Ascending aorta (tissue), 2 donors: ENCODE measurements around the gene BGN. TPM values are rescaled to one million over a fixed set of nuclear protein-coding genes. Genes with fewer than 3 reads are reported as not detected.

ENCODE experiments used
- DNase-seq, 2 donors: peaks; one replicate each; pipeline ENCODE4 v3.0.0-alpha.2; 2019; ENCODE audit warnings: low spot score in 2 of 2
- H3K27ac ChIP-seq, 2 donors: fragments of 200-600 bp; sonication (generic); one replicate each; pipeline ENCODE4 v1.5.1; 2016 to 2017; ENCODE audit warnings: mild to moderate bottlenecking in 1 of 2
- H3K27me3 ChIP-seq: fragments of 200-600 bp; sonication (generic); one replicate; pipeline ENCODE4 v1.5.1; 2017
- H3K36me3 ChIP-seq, 2 donors: fragments of 200-600 bp; sonication (generic); one replicate each; pipeline ENCODE4 v1.5.1; 2016
- H3K4me1 ChIP-seq, 2 donors: fragments of 200-600 bp; sonication (generic); one replicate each; pipeline ENCODE4 v1.5.1; 2016 to 2017; ENCODE audit warnings: mild to moderate bottlenecking in 1 of 2
- H3K4me3 ChIP-seq, 2 donors: fragments of 200-600 bp; sonication (generic); one replicate each; pipeline ENCODE4 v1.5.1; 2016 to 2017; ENCODE audit warnings: mild to moderate bottlenecking in 1 of 2
- H3K9me3 ChIP-seq, 2 donors: fragments of 200-600 bp; sonication (generic); one replicate each; pipeline ENCODE4 v1.5.1; 2016
- intact Hi-C: fragments of 100-400 bp; cut with DNase I; formaldehyde crosslinking; loops from one replicate; pipeline ENCODE4 v1.15.1; 2023
- total RNA-seq: library from RNA; depleted of rRNA; stranded (reverse); fragments of >200 nt; gene quantifications from one replicate; pipeline ENCODE4 v1.1.0, GENCODE V29; 2016
- TF ChIP-seq, protein P1 (sequence below), 3 experiments: fragments of 200-600 bp in 2 of 3; fragments of 450-650 bp in 1 of 3; sonication (generic) in 2 of 3; IDR thresholded peaks; one replicate each; pipeline ENCODE4 v1.5.1; 2016 to 2019; ENCODE audit warnings: antibody characterized with exemption in 3 of 3, mild to moderate bottlenecking in 1 of 3, moderate library complexity in 1 of 3

Gene BGN
- total RNA-seq, 1 donor from 2014 or later, result 1,387 TPM

- H3K27me3 ChIP-seq, result no peaks in the 10 kb centered on the region
- peaks cover 13 to 25% of the 10 kb centered on the region in 2 donors for H3K4me1 ChIP-seq
- DNase-seq, result peak in 1 of 2 donors; percentile 85
- H3K4me3 ChIP-seq, result peak overlapping the region in 1 of 2 donors; percentile 59
- no peaks in the 10 kb centered on the region for H3K9me3 ChIP-seq
- TF ChIP-seq, protein P1, sequence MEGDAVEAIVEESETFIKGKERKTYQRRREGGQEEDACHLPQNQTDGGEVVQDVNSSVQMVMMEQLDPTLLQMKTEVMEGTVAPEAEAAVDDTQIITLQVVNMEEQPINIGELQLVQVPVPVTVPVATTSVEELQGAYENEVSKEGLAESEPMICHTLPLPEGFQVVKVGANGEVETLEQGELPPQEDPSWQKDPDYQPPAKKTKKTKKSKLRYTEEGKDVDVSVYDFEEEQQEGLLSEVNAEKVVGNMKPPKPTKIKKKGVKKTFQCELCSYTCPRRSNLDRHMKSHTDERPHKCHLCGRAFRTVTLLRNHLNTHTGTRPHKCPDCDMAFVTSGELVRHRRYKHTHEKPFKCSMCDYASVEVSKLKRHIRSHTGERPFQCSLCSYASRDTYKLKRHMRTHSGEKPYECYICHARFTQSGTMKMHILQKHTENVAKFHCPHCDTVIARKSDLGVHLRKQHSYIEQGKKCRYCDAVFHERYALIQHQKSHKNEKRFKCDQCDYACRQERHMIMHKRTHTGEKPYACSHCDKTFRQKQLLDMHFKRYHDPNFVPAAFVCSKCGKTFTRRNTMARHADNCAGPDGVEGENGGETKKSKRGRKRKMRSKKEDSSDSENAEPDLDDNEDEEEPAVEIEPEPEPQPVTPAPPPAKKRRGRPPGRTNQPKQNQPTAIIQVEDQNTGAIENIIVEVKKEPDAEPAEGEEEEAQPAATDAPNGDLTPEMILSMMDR (IDR thresholded peaks at IDR 0.05), result no peak
- peak overlapping the region; percentile 42 to 53 for H3K27ac ChIP-seq
- H3K36me3 ChIP-seq, result peaks cover 0 to 7% of the 10 kb centered on the region in 2 donors
- intact Hi-C loops, result loop anchor here (10.0 kb wide), 1 partner anchor 555 kb away; no protein-coding TSS in a partner anchor
Measured at GRCh38 chrX:153499876-153500275, 5.1 kb downstream of the BGN start.

DNA sequence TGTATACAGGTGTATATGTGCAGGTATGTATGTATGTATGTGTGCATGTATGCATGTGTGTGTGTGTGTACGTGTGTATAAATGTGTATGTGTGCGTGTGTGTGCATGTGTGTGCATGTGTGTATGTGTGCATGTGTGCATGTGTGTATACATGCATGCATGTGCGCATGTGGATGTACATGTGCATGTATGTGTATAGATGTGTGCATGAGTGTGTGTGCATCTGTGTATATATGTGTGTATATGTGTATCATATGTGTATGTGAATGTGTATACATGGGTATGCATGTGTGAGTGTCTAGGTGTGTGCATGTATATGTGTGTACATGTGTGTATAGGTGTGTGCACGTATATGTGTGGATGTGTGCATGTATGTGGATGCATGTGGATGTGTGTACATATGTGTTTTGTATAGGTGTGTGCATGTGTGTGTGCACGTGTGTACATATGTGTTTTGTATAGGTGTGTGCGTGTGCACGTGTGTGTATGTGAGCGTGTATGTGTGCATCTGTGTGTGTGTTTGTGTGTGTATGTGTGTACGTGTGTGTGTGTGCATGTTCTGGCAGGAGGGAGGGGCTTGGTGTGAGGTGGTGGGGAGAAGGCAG lies 6.0 kb downstream of the BGN start:
- no peak for DNase-seq
- peaks cover 13 to 25% of the 10 kb centered on the region in 2 donors for H3K4me1 ChIP-seq
- H3K9me3 ChIP-seq, result no peaks in the 10 kb centered on the region
- no peaks in the 10 kb centered on the region for H3K27me3 ChIP-seq
- peaks cover 0 to 7% of the 10 kb centered on the region in 2 donors for H3K36me3 ChIP-seq
- intact Hi-C loops, result loop anchor here (10.0 kb wide), 1 partner anchor 556 kb away; no protein-coding TSS in a partner anchor
- H3K4me3 ChIP-seq, result peak overlapping the region in 1 of 2 donors; percentile 59
- TF ChIP-seq, protein P1 (IDR thresholded peaks at IDR 0.05), result no peak
- peak overlapping the region in 1 of 2 donors; percentile 82 for H3K27ac ChIP-seq

DNA sequence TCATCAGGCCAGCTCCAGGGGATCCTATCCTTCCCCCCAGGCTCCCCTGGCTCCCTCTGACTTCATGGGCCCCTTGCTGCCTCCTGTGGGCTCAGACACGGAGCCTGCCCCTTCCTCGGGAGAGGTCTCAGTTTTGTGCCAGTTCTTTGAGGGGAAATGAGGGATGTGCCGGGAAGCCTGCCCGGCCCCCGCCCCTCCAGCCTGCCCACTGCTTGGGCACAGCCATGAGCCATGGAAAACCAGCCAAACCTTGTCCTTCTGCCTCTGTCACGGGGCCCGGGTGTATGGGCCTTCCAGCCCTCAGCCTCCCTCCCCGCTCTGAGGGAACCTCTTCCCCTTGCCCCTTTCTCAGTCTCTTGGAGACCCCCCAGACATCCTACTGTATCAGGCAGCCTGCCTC lies 6.8 kb downstream of the BGN start:
- H3K36me3 ChIP-seq, result peaks cover 0 to 7% of the 10 kb centered on the region in 2 donors
- no peak for DNase-seq
- peak overlapping the region; percentile 79 to 82 for H3K27ac ChIP-seq
- peaks cover 13 to 25% of the 10 kb centered on the region in 2 donors for H3K4me1 ChIP-seq
- no peaks in the 10 kb centered on the region for H3K27me3 ChIP-seq
- intact Hi-C loops, result loop anchor here (10.0 kb wide), 1 partner anchor 557 kb away; no protein-coding TSS in a partner anchor
- H3K9me3 ChIP-seq, result no peaks in the 10 kb centered on the region
- TF ChIP-seq, protein P1 (IDR thresholded peaks at IDR 0.05), result no peak
- peak overlapping the region in 1 of 2 donors; percentile 59 for H3K4me3 ChIP-seq

DNA sequence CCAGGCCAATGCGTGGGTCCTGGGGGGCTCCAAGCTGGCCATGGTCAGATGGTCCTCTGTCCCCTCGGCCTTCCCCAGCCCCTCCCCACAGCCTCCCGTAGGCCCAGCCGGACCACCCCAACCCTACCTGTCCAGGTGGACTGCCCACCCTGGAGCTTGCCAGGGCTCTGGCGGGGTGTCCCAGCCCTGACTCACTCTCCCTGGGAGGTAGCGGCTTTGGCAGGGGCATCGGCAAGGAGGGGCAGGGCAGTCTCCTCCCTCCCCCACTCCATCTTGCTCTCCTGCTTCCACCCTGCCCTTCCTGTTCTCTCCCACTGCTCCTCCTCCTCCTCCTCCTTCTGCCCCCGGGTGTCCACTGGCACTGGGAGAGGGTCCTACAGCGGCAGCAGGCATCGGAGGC lies 7.4 kb downstream of the BGN start:
- no peak for DNase-seq
- intact Hi-C loops, result loop anchor here (10.0 kb wide), 1 partner anchor 557 kb away; no protein-coding TSS in a partner anchor
- H3K27me3 ChIP-seq, result no peaks in the 10 kb centered on the region
- TF ChIP-seq, protein P1 (IDR thresholded peaks at IDR 0.05), result no peak
- H3K36me3 ChIP-seq, result peaks cover 0 to 7% of the 10 kb centered on the region in 2 donors
- no peaks in the 10 kb centered on the region for H3K9me3 ChIP-seq
- H3K4me3 ChIP-seq, result peak overlapping the region in 1 of 2 donors; percentile 59
- H3K4me1 ChIP-seq, result peaks cover 13 to 25% of the 10 kb centered on the region in 2 donors
- peak overlapping the region; percentile 79 to 82 for H3K27ac ChIP-seq

GRCh38 chrX:153502796-153503195 lies 8.0 kb downstream of the BGN start:
- Histone ChIP-seq H3K36me3 (peaks cover 0 to 7% of the 10 kb centered on the region in 2 donors), H3K4me1 (peaks cover 12 to 25% of the 10 kb centered on the region in 2 donors), H3K27me3 (no peaks in the 10 kb centered on the region), H3K4me3 (peak overlapping the region in 1 of 2 donors; percentile 59), H3K27ac (peak overlapping the region; percentile 79 to 82), H3K9me3 (no peaks in the 10 kb centered on the region)
- TF ChIP-seq, protein P1 (IDR thresholded peaks at IDR 0.05), result no peak
- intact Hi-C loops, result loop anchor here (10.0 kb wide), 1 partner anchor 558 kb away; no protein-coding TSS in a partner anchor
- DNase-seq, result no peak
